Fibroblast of skin of right quadriceps (primary cell): ENCODE results near the gene ATP6V0E1.

Source experiments
- DNase-seq: peaks from one replicate; pipeline ENCODE4 v3.0.0-alpha.2; 2013

Gene ATP6V0E1

GRCh38 chr5:172983542-172984243, at the start of gene ATP6V0E1:
Gene ATP6V0E1 (plus strand): TSS chr5:172983771. CDS start chr5:172983861, 90 bp downstream.
- DNase-seq: peak; percentile 91

- DNase-seq: no peak
Measured at GRCh38 chr5:172935096-172935495, 48.5 kb upstream of the ATP6V0E1 start.

GRCh38 chr5:172936401-172936800, 47.2 kb upstream of the ATP6V0E1 start:
- no peak for DNase-seq

GRCh38 chr5:172939071-172939470, 44.5 kb upstream of the ATP6V0E1 start:
- peak; percentile 61 for DNase-seq

GRCh38 chr5:172939611-172940267, 43.8 kb upstream of the ATP6V0E1 start:
- DNase-seq: peak; percentile 53

- DNase-seq: no peak
Measured at GRCh38 chr5:172940268-172941066, 43.1 kb upstream of the ATP6V0E1 start.

GRCh38 chr5:172941067-172941516, 42.5 kb upstream of the ATP6V0E1 start:
- no peak for DNase-seq

- DNase-seq: no peak
Measured at GRCh38 chr5:172942556-172942955, 41.0 kb upstream of the ATP6V0E1 start.

GRCh38 chr5:172943283-172943841, 40.2 kb upstream of the ATP6V0E1 start:
- peak; percentile 98 for DNase-seq

- no peak for DNase-seq
Measured at GRCh38 chr5:172943906-172944305, 39.7 kb upstream of the ATP6V0E1 start.

GRCh38 chr5:172944741-172945140, 38.8 kb upstream of the ATP6V0E1 start:
- no peak for DNase-seq

- DNase-seq: no peak
Measured at GRCh38 chr5:172945151-172945550, 38.4 kb upstream of the ATP6V0E1 start.

- DNase-seq: no peak
Measured at GRCh38 chr5:172946146-172946545, 37.4 kb upstream of the ATP6V0E1 start.

GRCh38 chr5:172949426-172949825, 34.1 kb upstream of the ATP6V0E1 start:
- no peak for DNase-seq

- DNase-seq: no peak
Measured at GRCh38 chr5:172950176-172950965, 33.2 kb upstream of the ATP6V0E1 start.

GRCh38 chr5:172951371-172952033, 32.1 kb upstream of the ATP6V0E1 start:
- no peak for DNase-seq

- peak; percentile 90 for DNase-seq
Measured at GRCh38 chr5:172952034-172952511, 31.5 kb upstream of the ATP6V0E1 start.

GRCh38 chr5:172953776-172954675, 29.5 kb upstream of the ATP6V0E1 start:
- peak; percentile 96 for DNase-seq

GRCh38 chr5:172954751-172955159, 28.8 kb upstream of the ATP6V0E1 start:
- DNase-seq: peak; percentile 40

- DNase-seq: no peak
Measured at GRCh38 chr5:172956228-172956627, 27.3 kb upstream of the ATP6V0E1 start.

- DNase-seq: no peak
Measured at GRCh38 chr5:172956936-172957335, 26.6 kb upstream of the ATP6V0E1 start.
